C4-2B (cell line): ENCODE measurements around the gene ZNF106.

ENCODE experiments used
- CTCF ChIP-seq: fragments of 450-650 bp; conservative IDR thresholded peaks from 2 replicates; pipeline ENCODE4 v1.5.1; 2017; ENCODE audit warnings: mild to moderate bottlenecking
- ZFX ChIP-seq: fragments of 450-650 bp; IDR thresholded peaks from 2 replicates; pipeline ENCODE4 v1.6.1; 2017

GRCh38 chr15:42511007-42511391, 20.1 kb upstream of the ZNF106 start:
- TF ChIP-seq CTCF = no peak
- TF ChIP-seq ZFX = no peak
